GM20000 (cell line): ENCODE results near the gene CHRNA3.

Experiments
- DNase-seq: peaks from one replicate; pipeline ENCODE4 v3.0.0; 2012; ENCODE audit warnings: low spot score
- TF ChIP-seq, protein P1 (sequence below): IDR thresholded peaks from 2 replicates; pipeline ENCODE4 v1.5.1; 2012; ENCODE audit warnings: mild to moderate bottlenecking, control low read depth; ENCODE audit errors: extremely low read depth, missing control alignments

The CHRNA3 gene

DNA sequence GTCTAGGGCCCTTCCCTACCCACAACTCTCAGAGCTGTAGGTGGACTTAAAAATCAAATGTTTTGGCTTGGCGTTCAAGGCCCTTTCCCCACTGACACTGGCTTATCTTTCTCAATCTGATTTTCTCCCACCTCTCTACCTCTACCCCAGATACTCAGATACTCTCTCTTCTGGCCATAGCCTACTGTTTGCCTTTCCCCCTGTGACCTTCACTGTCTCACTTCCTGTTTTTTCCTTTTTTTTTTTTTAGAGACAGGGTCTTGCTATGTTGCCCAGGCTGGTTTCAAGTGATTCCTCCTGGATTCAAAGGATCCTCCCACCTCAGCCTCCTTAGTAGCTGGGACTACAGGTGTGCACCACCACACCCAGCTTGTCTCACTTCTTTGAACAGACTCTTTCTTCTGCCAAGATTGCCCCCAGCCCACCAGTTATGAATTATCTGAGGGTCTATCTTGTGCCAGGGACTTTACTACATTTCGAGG lies 15.6 kb upstream of the CHRNA3 start:
- DNase-seq: no peak
- TF ChIP-seq, protein P1, sequence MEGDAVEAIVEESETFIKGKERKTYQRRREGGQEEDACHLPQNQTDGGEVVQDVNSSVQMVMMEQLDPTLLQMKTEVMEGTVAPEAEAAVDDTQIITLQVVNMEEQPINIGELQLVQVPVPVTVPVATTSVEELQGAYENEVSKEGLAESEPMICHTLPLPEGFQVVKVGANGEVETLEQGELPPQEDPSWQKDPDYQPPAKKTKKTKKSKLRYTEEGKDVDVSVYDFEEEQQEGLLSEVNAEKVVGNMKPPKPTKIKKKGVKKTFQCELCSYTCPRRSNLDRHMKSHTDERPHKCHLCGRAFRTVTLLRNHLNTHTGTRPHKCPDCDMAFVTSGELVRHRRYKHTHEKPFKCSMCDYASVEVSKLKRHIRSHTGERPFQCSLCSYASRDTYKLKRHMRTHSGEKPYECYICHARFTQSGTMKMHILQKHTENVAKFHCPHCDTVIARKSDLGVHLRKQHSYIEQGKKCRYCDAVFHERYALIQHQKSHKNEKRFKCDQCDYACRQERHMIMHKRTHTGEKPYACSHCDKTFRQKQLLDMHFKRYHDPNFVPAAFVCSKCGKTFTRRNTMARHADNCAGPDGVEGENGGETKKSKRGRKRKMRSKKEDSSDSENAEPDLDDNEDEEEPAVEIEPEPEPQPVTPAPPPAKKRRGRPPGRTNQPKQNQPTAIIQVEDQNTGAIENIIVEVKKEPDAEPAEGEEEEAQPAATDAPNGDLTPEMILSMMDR: no peak

DNA sequence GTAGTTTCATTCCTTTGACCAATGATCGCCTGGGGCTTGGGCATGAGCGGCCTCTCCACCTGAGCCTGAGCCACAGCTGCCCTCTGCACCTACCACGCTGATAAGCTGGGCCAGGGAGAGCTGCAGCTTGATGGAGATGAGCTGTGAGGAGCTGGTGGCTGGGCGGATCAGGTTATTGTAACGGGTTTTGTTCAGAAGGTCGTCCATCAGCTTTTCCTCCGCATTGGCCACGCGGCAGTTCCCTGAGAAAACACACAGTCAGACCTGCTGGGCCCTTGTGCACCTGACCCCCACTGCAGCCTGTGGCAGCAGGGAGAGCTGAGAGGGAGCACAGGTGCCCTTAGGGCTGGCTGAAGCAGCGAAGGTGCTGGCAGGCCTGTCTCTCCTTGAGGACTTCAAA lies 14.6 kb upstream of the CHRNA3 start:
- DNase-seq: no peak
- TF ChIP-seq, protein P1: no peak

DNA sequence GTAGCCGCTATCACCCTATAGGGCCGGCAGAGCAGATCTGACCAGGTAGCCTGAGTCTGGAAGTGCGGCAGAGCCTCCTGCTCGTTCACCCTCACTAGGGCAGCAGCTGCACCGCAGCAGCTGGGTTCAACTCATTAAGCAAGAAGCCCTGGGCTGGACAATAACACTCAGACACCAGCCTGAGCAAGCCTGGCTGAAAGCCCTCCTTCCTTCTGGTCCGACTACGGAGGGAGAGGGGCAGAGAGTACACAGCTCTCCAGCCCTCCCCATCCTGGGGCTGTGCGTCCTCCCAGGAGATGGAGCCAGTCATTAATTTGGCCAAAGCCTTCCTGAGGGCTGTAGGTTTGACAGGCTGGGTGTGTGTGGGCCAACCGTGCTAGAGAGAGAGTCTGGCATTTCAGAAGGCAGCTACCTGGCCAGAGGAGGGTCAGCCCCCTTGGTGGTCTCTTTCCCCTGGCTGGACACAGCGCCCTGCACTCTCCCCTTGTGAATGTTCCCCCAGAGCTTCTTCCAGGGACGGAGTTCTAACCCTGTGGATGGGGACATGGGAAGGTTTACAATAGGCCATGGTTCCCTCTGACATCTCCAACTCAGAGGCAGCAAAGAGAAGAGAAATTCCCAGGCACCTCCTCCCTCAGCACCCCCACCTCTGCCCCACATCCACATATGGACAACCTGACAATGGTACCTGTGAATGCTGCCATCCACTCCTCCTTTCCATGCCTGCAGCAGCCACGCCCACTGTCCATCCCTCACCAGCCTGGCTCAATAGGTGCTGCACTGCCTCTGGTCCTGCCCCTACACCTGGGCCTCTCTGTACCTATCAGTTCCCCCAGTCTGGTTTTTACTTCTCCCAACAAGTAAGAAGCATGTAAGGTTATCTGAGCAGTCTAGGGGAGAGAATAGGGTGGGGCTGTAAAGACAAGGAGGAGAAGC lies 13.7 kb upstream of the CHRNA3 start:
- TF ChIP-seq, protein P1: no peak
- DNase-seq: no peak

GRCh38 chr15:78633348-78633747 lies 12.6 kb upstream of the CHRNA3 start:
- DNase-seq: no peak
- TF ChIP-seq, protein P1: no peak

DNA sequence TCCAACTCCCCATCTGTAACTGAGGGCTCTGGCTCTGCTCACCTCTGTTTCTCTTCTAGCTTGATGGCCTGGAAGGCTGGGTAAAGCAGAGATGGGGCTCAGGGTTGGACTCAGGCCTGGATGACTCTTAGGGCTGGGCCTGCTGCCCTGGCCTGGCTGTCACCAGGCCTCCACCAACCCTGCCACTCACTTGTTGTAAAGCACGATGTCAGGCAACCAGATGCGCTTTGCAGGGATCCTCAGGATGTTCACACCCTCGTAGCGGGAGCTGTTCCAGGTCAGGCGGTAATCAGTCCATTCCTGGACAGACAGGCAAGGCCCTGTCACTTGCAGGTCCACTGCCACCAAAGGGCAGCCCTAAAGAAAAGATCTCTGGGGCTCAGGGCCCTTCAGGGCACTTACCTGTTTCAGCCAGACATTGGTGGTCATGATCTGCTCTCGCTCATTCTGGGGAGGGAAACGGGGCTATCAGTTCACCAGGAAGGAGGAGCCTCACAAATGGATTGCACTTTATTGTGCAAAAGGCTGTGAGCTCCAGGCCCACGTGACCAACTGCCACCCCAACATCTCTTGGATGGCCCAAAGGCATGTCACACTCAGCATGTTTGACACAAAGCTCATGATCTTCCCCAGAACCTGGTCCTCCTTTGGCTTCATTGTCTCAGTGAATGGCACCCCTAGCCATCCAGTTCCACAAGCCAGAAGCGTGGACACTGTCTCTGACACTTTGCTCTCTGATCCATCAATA lies 10.3 kb upstream of the CHRNA3 start:
- no peak for DNase-seq
- TF ChIP-seq, protein P1: no peak

DNA sequence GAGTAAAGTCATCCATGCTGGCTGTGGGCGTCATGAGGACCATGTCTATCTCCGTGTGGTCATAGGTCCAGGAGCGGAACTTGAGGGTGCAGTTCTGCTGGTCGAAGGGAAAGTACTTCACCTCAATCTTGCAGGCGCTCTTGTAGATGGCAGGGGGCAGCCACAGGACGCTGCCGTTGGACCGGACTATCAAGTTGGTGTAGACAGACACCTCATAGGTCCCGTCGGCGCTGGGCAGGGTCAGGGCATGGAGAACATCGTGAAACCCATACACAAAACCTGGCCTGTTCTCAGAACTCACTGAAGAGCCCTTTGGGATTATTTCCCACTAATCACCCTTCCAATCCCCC lies 8.9 kb upstream of the CHRNA3 start:
- no peak for DNase-seq
- TF ChIP-seq, protein P1: no peak
